WTC11 (cell line): ENCODE measurements around the gene GANAB.

Experiments
- CREB1 ChIP-seq: sonication (generic); formaldehyde crosslinking; IDR thresholded peaks from 2 replicates; pipeline ENCODE4 v1.8.0; 2023; ENCODE audit warnings: mild to moderate bottlenecking, missing genetic modification reagents
- TEAD1 ChIP-seq: sonication (generic); formaldehyde crosslinking; IDR thresholded peaks from 2 replicates; pipeline ENCODE4 v1.8.0; 2022; ENCODE audit warnings: mild to moderate bottlenecking, missing genetic modification reagents

GRCh38 chr11:62665599-62666258 is 19.3 kb upstream of the GANAB start:
- TF ChIP-seq CREB1 (CRISPR knock-in tag) (no peak), TEAD1 (no peak; the same call in 1 of the 2 replicates)
